22Rv1 (cell line): Measurements from ENCODE around the gene CDH22.

Experiments
- CTCF ChIP-seq: fragments of 450-650 bp; IDR thresholded peaks from 2 replicates; pipeline ENCODE4 v1.5.1; 2017; ENCODE audit warnings: mild to moderate bottlenecking
- ZFX ChIP-seq: fragments of 450-650 bp; IDR thresholded peaks from 2 replicates; pipeline ENCODE4 v1.6.1; 2017; ENCODE audit warnings: antibody characterized with exemption, borderline replicate concordance

- TF ChIP-seq CTCF (no peak), ZFX (no peak)
These were observed 139.9 kb downstream of the CDH22 start for GRCh38 chr20:46168438-46168837.
